B cell (primary cell): ENCODE measurements around the gene SLC41A3. TPM values are rescaled to one million over a fixed set of nuclear protein-coding genes. Genes with fewer than 3 reads are reported as not detected.

Experiments used
- ATAC-seq: fragments of 200-7000 bp; cut with Tn5 transposase; one replicate; pipeline ENCODE4 v1.10.0; 2021; ENCODE audit warnings: low read depth, mild to moderate bottlenecking, moderate number of reproducible peaks, moderate library complexity
- CTCF ChIA-PET: fragments of 350-600 bp; sonication (Branson Sonifier 250); formaldehyde crosslinking; loops from one replicate; lab custom pipeline; 2021; ENCODE audit warnings: antibody characterized with exemption, inconsistent platforms; lab: Charles Lee
- POLR2A ChIA-PET: fragments of 350-600 bp; sonication (Branson Sonifier 250); formaldehyde crosslinking; loops from one replicate; lab custom pipeline; 2021; ENCODE audit warnings: antibody characterized with exemption; lab: Charles Lee
- DNase-seq: peaks from one replicate; pipeline ENCODE4 v3.0.0; 2013
- H2AFZ ChIP-seq: 2 replicates; pipeline ENCODE4 v1.6.1; 2012; ENCODE audit warnings: mild to moderate bottlenecking, low read depth, low read length; ENCODE audit not compliant: insufficient read depth, poor library complexity, severe bottlenecking
- H3K27ac ChIP-seq, 2 donors: 1 replicate in 1 of 2; 2 replicates in 1 of 2; pipeline ENCODE4 v1.5.1; 2012 to 2013; ENCODE audit warnings: low read length in 2 of 2, mild to moderate bottlenecking in 2 of 2, moderate library complexity in 1 of 2
- H3K27me3 ChIP-seq, 4 experiments: fragments of 200-600 bp in 1 of 4; sonication (generic) in 1 of 4; replicated peaks in 1 of 4; 1 replicate in 2 of 4; 2 replicates in 2 of 4; pipeline versions ENCODE4 v1.6.1 to v1.7.0; 2013 to 2016; ENCODE audit warnings: low read length in 3 of 4, mild to moderate bottlenecking in 2 of 4, mixed read lengths in 1 of 4, moderate library complexity in 1 of 4; ENCODE audit not compliant: insufficient read depth in 4 of 4, control insufficient read depth in 3 of 4; ENCODE audit errors: control extremely low read depth in 1 of 4
- H3K36me3 ChIP-seq, 2 experiments: replicated peaks in 1 of 2; 1 replicate in 1 of 2; 2 replicates in 1 of 2; pipeline versions ENCODE4 v1.6.1 to v1.7.1; 2013; ENCODE audit warnings: low read length in 1 of 2; ENCODE audit not compliant: insufficient read depth in 2 of 2, control insufficient read depth in 1 of 2; ENCODE audit errors: control extremely low read depth in 1 of 2, extremely low read depth in 1 of 2
- H3K4me1 ChIP-seq, 2 donors: fragments of 200-600 bp in 1 of 2; sonication (generic) in 1 of 2; 1 replicate in 1 of 2; 2 replicates in 1 of 2; pipeline versions ENCODE4 v1.5.1 to v1.6.1; 2013 to 2017; ENCODE audit warnings: low read length in 2 of 2; ENCODE audit not compliant: control insufficient read depth in 2 of 2, insufficient read depth in 2 of 2
- H3K4me2 ChIP-seq: replicated peaks from 2 replicates; pipeline ENCODE3; 2012; ENCODE audit warnings: mild to moderate bottlenecking, low read depth, low read length; ENCODE audit not compliant: poor library complexity, severe bottlenecking
- H3K4me3 ChIP-seq, 5 experiments: fragments of 200-600 bp in 1 of 5; sonication (generic) in 1 of 5; 1 replicate in 3 of 5; 2 replicates in 2 of 5; pipeline versions ENCODE4 v1.5.1 to v1.7.0; 2011 to 2016; ENCODE audit warnings: low read length in 4 of 5, mild to moderate bottlenecking in 4 of 5, low read depth in 2 of 5, control low read depth in 1 of 5, moderate library complexity in 1 of 5; ENCODE audit not compliant: insufficient read depth in 1 of 5; ENCODE audit errors: control extremely low read depth in 1 of 5, extremely low read depth in 1 of 5
- H3K79me2 ChIP-seq: fragments of 200-600 bp; sonication (generic); one replicate; pipeline ENCODE4 v1.6.0; 2016; ENCODE audit warnings: low read length; ENCODE audit not compliant: control insufficient read depth, insufficient read depth
- H3K9ac ChIP-seq: fragments of 200-600 bp; sonication (generic); 2 replicates; pipeline ENCODE4 v1.6.1; 2017; ENCODE audit warnings: mild to moderate bottlenecking, low read length, moderate library complexity
- H3K9me3 ChIP-seq, 3 donors: one replicate each; pipeline versions ENCODE4 v1.6.1 to v1.7.1; 2013; ENCODE audit warnings: low read length in 2 of 3; ENCODE audit not compliant: control insufficient read depth in 2 of 3, insufficient read depth in 1 of 3; ENCODE audit errors: control extremely low read depth in 1 of 3
- H4K20me1 ChIP-seq: 2 replicates; pipeline ENCODE4 v1.6.0; 2012; ENCODE audit warnings: mild to moderate bottlenecking, low read length; ENCODE audit not compliant: insufficient read depth, control insufficient read depth, poor library complexity, severe bottlenecking
- H3K27ac Mint-ChIP-seq: one replicate; pipeline ENCODE4 v1.8.0; 2021; ENCODE audit warnings: mixed read lengths
- H3K27me3 Mint-ChIP-seq: one replicate; pipeline ENCODE4 v1.8.0; 2021; ENCODE audit warnings: mixed read lengths
- H3K4me1 Mint-ChIP-seq: one replicate; pipeline ENCODE4 v1.8.0; 2021; ENCODE audit warnings: mixed read lengths
- H3K4me3 Mint-ChIP-seq: one replicate; pipeline ENCODE4 v1.8.0; 2021; ENCODE audit warnings: mixed read lengths
- H3K9me3 Mint-ChIP-seq: one replicate; pipeline ENCODE4 v1.8.0; 2022; ENCODE audit warnings: mixed read lengths; ENCODE audit not compliant: insufficient read depth
- EZH2 ChIP-seq: IDR thresholded peaks from 2 replicates; pipeline ENCODE4 v1.6.1; 2012; ENCODE audit warnings: borderline replicate concordance, low read depth, mild to moderate bottlenecking, moderate library complexity, low read length; ENCODE audit not compliant: insufficient read depth, poor library complexity, severe bottlenecking
- WGBS: methylation state at CpG from one replicate; pipeline ENCODE4 v1.1.5; 2013; ENCODE audit warnings: missing lambda C conversion rate; ENCODE audit not compliant: insufficient coverage; 5-methylcytosine and 5-hydroxymethylcytosine counted together
- intact Hi-C: fragments of 100-400 bp; cut with micrococcal nuclease; formaldehyde crosslinking; loops from one replicate; pipeline ENCODE4 v1.10.0; 2022
- polyA plus RNA-seq: library from polyadenylated mRNA; depleted of rRNA; stranded (reverse); fragments of >200 nt; gene quantifications from 2 replicates; pipeline ENCODE4 v1.2.3, GENCODE V29; 2012
- total RNA-seq, 2 donors: library from RNA; stranded (reverse); fragments of 120-200 nt in 1 of 2; gene quantifications; 1 replicate in 1 of 2; 2 replicates in 1 of 2; pipeline versions ENCODE4 v1.2.3 to v1.2.4, GENCODE V29; 2013 to 2022
- TF ChIP-seq, protein P1 (sequence below): fragments of 200-600 bp; IDR thresholded peaks from one replicate; pipeline ENCODE4 v1.8.0; 2022; ENCODE audit warnings: antibody characterized with exemption, mild to moderate bottlenecking

The SLC41A3 gene
- total and polyA plus RNA-seq, 2 donors (not counting 1 experiment from before 2014, with no cell fraction given): 34.2 to 39.3 TPM

DNA sequence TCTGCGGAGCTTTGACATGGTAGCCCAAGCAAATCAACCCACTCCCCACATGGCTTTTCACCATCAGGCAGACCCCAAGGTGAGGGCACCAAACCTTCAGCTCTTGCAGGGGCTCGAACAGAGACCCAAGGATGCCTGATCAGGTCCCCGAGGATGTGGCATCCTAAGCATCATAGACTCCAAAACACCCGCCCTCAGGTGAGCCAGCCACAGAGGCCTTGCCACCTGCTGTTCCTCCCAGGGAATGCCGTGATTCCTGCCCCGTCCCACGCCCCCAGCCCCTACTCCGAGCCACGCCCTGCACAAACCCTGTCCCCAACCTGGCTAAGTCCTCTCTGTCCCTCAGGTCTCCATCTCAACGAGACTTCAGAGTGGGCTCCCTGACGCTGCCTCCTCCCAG is 34.7 kb upstream of the SLC41A3 start:
- 97% methylated on average over 11 of the region's 11 CpGs for WGBS
- ChIA-PET POLR2A (no interaction called here), CTCF (no interaction called here)
- no peak overlapping the region for H3K4me3 Mint-ChIP-seq
- peaks cover 10% of the 10 kb centered on the region for H3K27me3 Mint-ChIP-seq
- no peak for TF ChIP-seq EZH2
- TF ChIP-seq, protein P1, sequence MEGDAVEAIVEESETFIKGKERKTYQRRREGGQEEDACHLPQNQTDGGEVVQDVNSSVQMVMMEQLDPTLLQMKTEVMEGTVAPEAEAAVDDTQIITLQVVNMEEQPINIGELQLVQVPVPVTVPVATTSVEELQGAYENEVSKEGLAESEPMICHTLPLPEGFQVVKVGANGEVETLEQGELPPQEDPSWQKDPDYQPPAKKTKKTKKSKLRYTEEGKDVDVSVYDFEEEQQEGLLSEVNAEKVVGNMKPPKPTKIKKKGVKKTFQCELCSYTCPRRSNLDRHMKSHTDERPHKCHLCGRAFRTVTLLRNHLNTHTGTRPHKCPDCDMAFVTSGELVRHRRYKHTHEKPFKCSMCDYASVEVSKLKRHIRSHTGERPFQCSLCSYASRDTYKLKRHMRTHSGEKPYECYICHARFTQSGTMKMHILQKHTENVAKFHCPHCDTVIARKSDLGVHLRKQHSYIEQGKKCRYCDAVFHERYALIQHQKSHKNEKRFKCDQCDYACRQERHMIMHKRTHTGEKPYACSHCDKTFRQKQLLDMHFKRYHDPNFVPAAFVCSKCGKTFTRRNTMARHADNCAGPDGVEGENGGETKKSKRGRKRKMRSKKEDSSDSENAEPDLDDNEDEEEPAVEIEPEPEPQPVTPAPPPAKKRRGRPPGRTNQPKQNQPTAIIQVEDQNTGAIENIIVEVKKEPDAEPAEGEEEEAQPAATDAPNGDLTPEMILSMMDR: no peak
- H3K4me1 Mint-ChIP-seq: no peaks in the 10 kb centered on the region
- Histone ChIP-seq H3K4me1 (no peaks in the 10 kb centered on the region), H4K20me1 (no peaks in the 10 kb centered on the region), H3K36me3 (no peaks in the 10 kb centered on the region), H3K27ac (no peak overlapping the region), H2AFZ (no peak overlapping the region), H3K4me3 (no peak overlapping the region), H3K9me3 (no peaks in the 10 kb centered on the region), H3K79me2 (no peaks in the 10 kb centered on the region), H3K9ac (no peak overlapping the region), H3K27me3 (no peaks in the 10 kb centered on the region), H3K4me2 (no peak overlapping the region)
- no peak overlapping the region for H3K27ac Mint-ChIP-seq
- DNase-seq (no peak), ATAC-seq (no peak)
- H3K9me3 Mint-ChIP-seq: no peaks in the 10 kb centered on the region
- intact Hi-C loops: no loop called here

DNA sequence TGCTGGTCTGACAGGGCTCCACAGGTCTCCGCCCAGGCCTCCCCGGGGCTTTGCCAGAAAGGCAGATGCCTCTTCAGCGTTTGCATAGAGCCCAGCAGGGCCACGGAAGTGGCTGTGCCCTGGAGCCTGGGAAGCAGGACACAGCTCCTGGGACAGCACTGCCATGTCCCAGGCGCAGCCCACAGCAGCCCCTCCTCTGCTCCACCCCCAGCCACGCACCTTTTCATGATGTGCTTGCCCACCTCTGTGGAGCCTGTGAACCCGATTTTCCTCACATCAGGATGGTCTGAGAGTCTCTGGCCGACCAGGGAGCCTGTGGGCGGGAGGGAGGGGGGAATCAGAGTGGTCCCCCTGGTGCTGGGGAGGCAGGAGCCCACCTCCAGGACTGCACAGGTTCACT is 33.9 kb upstream of the SLC41A3 start:
- TF ChIP-seq, protein P1: no peak
- TF ChIP-seq EZH2: no peak
- Mint-ChIP-seq H3K9me3 (no peaks in the 10 kb centered on the region), H3K4me3 (no peak overlapping the region)

More for the DNA sequence above, 33.9 kb upstream of the SLC41A3 start:
- ATAC-seq (no peak), DNase-seq (no peak)
- no peak overlapping the region for H2AFZ ChIP-seq
- H3K27ac ChIP-seq: no peak overlapping the region
- H3K4me1 ChIP-seq: no peaks in the 10 kb centered on the region
- H4K20me1 ChIP-seq: no peaks in the 10 kb centered on the region
- no peak overlapping the region for H3K4me3 ChIP-seq
- Mint-ChIP-seq H3K27ac (no peak overlapping the region), H3K27me3 (peaks cover 10% of the 10 kb centered on the region), H3K4me1 (no peaks in the 10 kb centered on the region)
- 77% methylated on average over 8 of the region's 9 CpGs for WGBS
- no peak overlapping the region for H3K9ac ChIP-seq
- no peaks in the 10 kb centered on the region for H3K27me3 ChIP-seq
- H3K4me2 ChIP-seq: no peak overlapping the region
- CTCF ChIA-PET: interaction anchor here (0.6 kb wide), 2 partner anchors 443 to 1095 kb away, joined by 3 to 4 read pairs; no protein-coding TSS in a partner anchor
- no peaks in the 10 kb centered on the region for H3K9me3 ChIP-seq
- intact Hi-C loops: no loop called here
- POLR2A ChIA-PET: no interaction called here
- no peaks in the 10 kb centered on the region for H3K36me3 ChIP-seq
- H3K79me2 ChIP-seq: no peaks in the 10 kb centered on the region
